Measurements from ENCODE around the gene CHST1. TPM values are rescaled to one million over a fixed set of nuclear protein-coding genes. Genes with fewer than 3 reads are reported as not detected.

CHST1 gene
- polyA plus RNA-seq, 3 donors = not detected

- intact Hi-C loops (cut with micrococcal nuclease) = no loop called here
- Histone ChIP-seq H3K9me3 (replicated peaks in 1 of 2; ENCODE audit: control insufficient read depth in 1 of 2, insufficient read depth in 1 of 2, low read length in 2 of 2) (no peaks in the 10 kb centered on the region), H3K9ac (ENCODE audit: insufficient read depth, low read length, poor library complexity, severe bottlenecking) (no peak overlapping the region), H3K27ac (ENCODE audit: low read depth in 1 of 2, low read length in 2 of 2) (no peak overlapping the region), H3K36me3 (replicated peaks in 1 of 2; ENCODE audit: control insufficient read depth in 1 of 2, insufficient read depth in 2 of 2, low read length in 2 of 2) (no peaks in the 10 kb centered on the region), H3K4me3 (replicated peaks in 1 of 3; ENCODE audit: low read depth in 2 of 3, low read length in 3 of 3) (no peak overlapping the region), H3K27me3 (ENCODE audit: control insufficient read depth in 2 of 2, insufficient read depth in 2 of 2, low read length in 2 of 2) (peaks cover 0 to 2% of the 10 kb centered on the region in 2 donors), H3K4me1 (ENCODE audit: control insufficient read depth in 1 of 2, insufficient read depth in 2 of 2, low read length in 2 of 2) (no peaks in the 10 kb centered on the region), H2AFZ (ENCODE audit: insufficient read depth, low read depth, low read length, poor library complexity, severe bottlenecking) (no peak overlapping the region), H3K79me2 (ENCODE audit: insufficient read depth, low read length) (no peaks in the 10 kb centered on the region), H4K20me1 (ENCODE audit: insufficient read depth, low read length) (no peaks in the 10 kb centered on the region), H3K4me2 (replicated peaks; ENCODE audit: extremely low read depth, low read length, poor library complexity, severe bottlenecking) (no peak overlapping the region)
- no peak overlapping the region for H3K4me3 Mint-ChIP-seq
- no peak overlapping the region for H3K27ac Mint-ChIP-seq
- peaks cover 12 to 18% (median 12%) of the 10 kb centered on the region in 3 donors for H3K27me3 Mint-ChIP-seq (ENCODE audit: low read depth in 3 of 3)
- H3K36me3 Mint-ChIP-seq = no peaks in the 10 kb centered on the region
- 93% methylated on average over 3 of the region's 4 CpGs for WGBS (ENCODE audit: insufficient coverage)
- DNase-seq = no peak
- peaks cover 0 to 1% (median 0%) of the 10 kb centered on the region in 7 donors for H3K9me3 Mint-ChIP-seq
- no peak for TF ChIP-seq CTCF (IDR thresholded peaks at IDR 0.05)
- H3K4me1 Mint-ChIP-seq = no peaks in the 10 kb centered on the region
These were observed 8.0 kb upstream of the CHST1 start for GRCh38 chr11:45673441-45673840.

DNA sequence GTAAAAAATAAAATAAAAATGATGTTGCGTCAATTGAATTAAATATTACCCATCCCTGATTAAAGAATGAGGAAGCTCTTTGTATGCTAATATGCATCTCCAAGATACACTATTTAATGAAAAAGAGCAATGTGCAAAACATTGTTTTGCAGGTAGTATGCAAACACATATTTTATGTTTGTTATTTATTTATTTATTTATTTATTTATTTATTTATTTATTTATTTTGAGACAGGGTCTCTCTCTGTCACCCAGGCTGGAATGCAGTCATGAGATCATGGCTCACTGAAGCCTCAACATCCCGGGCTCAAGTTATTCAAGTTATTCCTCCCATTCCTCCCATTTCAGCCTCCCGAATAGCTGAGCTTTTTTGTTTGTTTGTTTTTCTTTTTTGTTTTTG lies 7.2 kb upstream of the CHST1 start:
- Histone ChIP-seq H3K4me2 (replicated peaks; ENCODE audit: extremely low read depth, low read length, poor library complexity, severe bottlenecking) (no peak overlapping the region), H2AFZ (ENCODE audit: insufficient read depth, low read depth, low read length, poor library complexity, severe bottlenecking) (no peak overlapping the region), H3K4me3 (replicated peaks in 1 of 3; ENCODE audit: low read depth in 2 of 3, low read length in 3 of 3) (no peak overlapping the region), H3K4me1 (ENCODE audit: control insufficient read depth in 1 of 2, insufficient read depth in 2 of 2, low read length in 2 of 2) (no peaks in the 10 kb centered on the region), H3K36me3 (replicated peaks in 1 of 2; ENCODE audit: control insufficient read depth in 1 of 2, insufficient read depth in 2 of 2, low read length in 2 of 2) (no peaks in the 10 kb centered on the region), H3K79me2 (ENCODE audit: insufficient read depth, low read length) (no peaks in the 10 kb centered on the region), H3K27ac (ENCODE audit: low read depth in 1 of 2, low read length in 2 of 2) (no peak overlapping the region), H3K9me3 (replicated peaks in 1 of 2; ENCODE audit: control insufficient read depth in 1 of 2, insufficient read depth in 1 of 2, low read length in 2 of 2) (no peaks in the 10 kb centered on the region), H4K20me1 (ENCODE audit: insufficient read depth, low read length) (no peaks in the 10 kb centered on the region), H3K27me3 (ENCODE audit: control insufficient read depth in 2 of 2, insufficient read depth in 2 of 2, low read length in 2 of 2) (peaks cover 3 to 10% of the 10 kb centered on the region in 2 donors), H3K9ac (ENCODE audit: insufficient read depth, low read length, poor library complexity, severe bottlenecking) (no peak overlapping the region)
- WGBS (ENCODE audit: insufficient coverage) = no CpG with 5 or more reads among the region's 3 CpGs
- no peak overlapping the region for H3K4me3 Mint-ChIP-seq
- H3K27me3 Mint-ChIP-seq (ENCODE audit: low read depth in 3 of 3) = peaks cover 18 to 26% (median 21%) of the 10 kb centered on the region in 3 donors
- H3K9me3 Mint-ChIP-seq = peaks cover 0 to under 1% (median 0%) of the 10 kb centered on the region in 7 donors
- no peak overlapping the region for H3K27ac Mint-ChIP-seq
- H3K36me3 Mint-ChIP-seq = no peaks in the 10 kb centered on the region
- H3K4me1 Mint-ChIP-seq = no peaks in the 10 kb centered on the region
- DNase-seq = no peak
- intact Hi-C loops (cut with micrococcal nuclease) = no loop called here
- no peak for TF ChIP-seq CTCF (IDR thresholded peaks at IDR 0.05)
